Measurements from ENCODE around the gene NEU2. TPM values are rescaled to one million over a fixed set of nuclear protein-coding genes. Genes with fewer than 3 reads are reported as not detected.

NEU2 gene
- total RNA-seq, 1 experiment from 2014 or later, result not detected

DNA sequence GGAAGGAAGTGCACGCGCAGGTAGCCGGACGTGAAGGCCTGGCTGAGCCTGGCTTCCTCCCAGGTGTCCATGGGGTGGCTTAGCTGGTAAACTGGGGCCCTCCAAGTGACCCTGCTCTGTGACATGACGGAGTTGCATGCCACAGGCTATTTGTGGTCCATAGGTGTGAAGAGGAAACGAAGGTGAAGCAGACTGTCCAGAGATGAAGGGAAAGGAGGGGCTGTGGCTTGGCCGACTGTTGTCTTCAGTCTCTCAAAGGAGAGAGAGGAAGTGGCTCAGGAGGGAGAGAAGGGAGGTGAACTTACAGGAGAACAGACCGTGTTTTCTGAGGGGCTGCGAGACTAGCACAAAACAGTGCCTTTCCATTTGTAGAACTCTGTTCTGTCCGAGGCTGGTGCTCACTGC is 47.0 kb downstream of the NEU2 start:
- Mint-ChIP-seq H3K27ac (no peak overlapping the region; a peak in 1 of 7 replicates), H3K4me1 (peaks cover 15 to 17% of the 10 kb centered on the region in 2 experiments), H3K4me3 (no peak overlapping the region), H3K9me3 (no peaks in the 10 kb centered on the region), H3K27me3 (ENCODE audit: low read depth) (peaks cover 2% of the 10 kb centered on the region; the same call in 1 of the 2 replicates), H3K36me3 (ENCODE audit: insufficient read depth in 1 of 3, low read depth in 3 of 3) (no peaks in the 10 kb centered on the region)
- Histone ChIP-seq H4K8ac (replicated peaks; ENCODE audit: insufficient read length, low read depth, low read length) (no peak overlapping the region), H3K18ac (ENCODE audit: insufficient read length, low read depth, low read length) (no peak overlapping the region), H3K27me3 (ENCODE audit: insufficient read depth, low read length) (no peaks in the 10 kb centered on the region), H3K4me1 (ENCODE audit: insufficient read depth, low read length) (peaks cover 4% of the 10 kb centered on the region; the same call in 1 of the 2 replicates), H3K79me1 (ENCODE audit: insufficient read depth, low read depth, low read length, poor library complexity, severe bottlenecking) (no peaks in the 10 kb centered on the region), H4K91ac (ENCODE audit: insufficient read length, low read depth, low read length) (no peak overlapping the region), H2BK5ac (ENCODE audit: insufficient read length, low read length) (no peak overlapping the region), H3K4me2 (ENCODE audit: insufficient read depth, insufficient read length, low read length) (no peak overlapping the region), H2BK15ac (ENCODE audit: low read depth, low read length) (no peak overlapping the region), H2BK12ac (ENCODE audit: insufficient read length, low read depth, low read length) (no peak overlapping the region), H2AFZ (ENCODE audit: low read length) (no peak overlapping the region), H2BK120ac (ENCODE audit: low read depth, low read length, poor library complexity, severe bottlenecking) (no peak overlapping the region), H3K14ac (ENCODE audit: insufficient read depth, low read length) (no peak overlapping the region), H3T11ph (ENCODE audit: low read length) (no peak overlapping the region), H3K23ac (ENCODE audit: insufficient read length, low read depth, low read length) (no peak overlapping the region), H3K4ac (ENCODE audit: low read depth, low read length) (no peak overlapping the region), H3K23me2 (ENCODE audit: insufficient read length, low read depth, low read length, poor library complexity, severe bottlenecking) (no peaks in the 10 kb centered on the region), H3K79me2 (ENCODE audit: insufficient read depth, low read length) (no peaks in the 10 kb centered on the region), H4K5ac (ENCODE audit: insufficient read length, low read depth, low read length) (no peak overlapping the region), H3K27ac (ENCODE audit: insufficient read length, low read depth, low read length) (no peak overlapping the region), H2AK5ac (ENCODE audit: insufficient read length, low read length) (no peak overlapping the region), H4K20me1 (ENCODE audit: control insufficient read depth, insufficient read depth, insufficient read length) (no peaks in the 10 kb centered on the region), H3K9me3 (ENCODE audit: control insufficient read depth, low read depth, low read length) (no peaks in the 10 kb centered on the region), H3K9ac (ENCODE audit: extremely low read depth, insufficient read length, low read length) (no peak overlapping the region), H3K56ac (ENCODE audit: insufficient read length, low read depth, low read length) (no peak overlapping the region), H2BK20ac (ENCODE audit: low read depth, low read length, poor library complexity, severe bottlenecking) (no peak overlapping the region)
- DNase-seq, result no peak
- WGBS (ENCODE audit: extremely low coverage, insufficient read length, low lambda C conversion rate), result no CpG with 5 or more reads among the region's 10 CpGs
- TF ChIP-seq, protein P1, sequence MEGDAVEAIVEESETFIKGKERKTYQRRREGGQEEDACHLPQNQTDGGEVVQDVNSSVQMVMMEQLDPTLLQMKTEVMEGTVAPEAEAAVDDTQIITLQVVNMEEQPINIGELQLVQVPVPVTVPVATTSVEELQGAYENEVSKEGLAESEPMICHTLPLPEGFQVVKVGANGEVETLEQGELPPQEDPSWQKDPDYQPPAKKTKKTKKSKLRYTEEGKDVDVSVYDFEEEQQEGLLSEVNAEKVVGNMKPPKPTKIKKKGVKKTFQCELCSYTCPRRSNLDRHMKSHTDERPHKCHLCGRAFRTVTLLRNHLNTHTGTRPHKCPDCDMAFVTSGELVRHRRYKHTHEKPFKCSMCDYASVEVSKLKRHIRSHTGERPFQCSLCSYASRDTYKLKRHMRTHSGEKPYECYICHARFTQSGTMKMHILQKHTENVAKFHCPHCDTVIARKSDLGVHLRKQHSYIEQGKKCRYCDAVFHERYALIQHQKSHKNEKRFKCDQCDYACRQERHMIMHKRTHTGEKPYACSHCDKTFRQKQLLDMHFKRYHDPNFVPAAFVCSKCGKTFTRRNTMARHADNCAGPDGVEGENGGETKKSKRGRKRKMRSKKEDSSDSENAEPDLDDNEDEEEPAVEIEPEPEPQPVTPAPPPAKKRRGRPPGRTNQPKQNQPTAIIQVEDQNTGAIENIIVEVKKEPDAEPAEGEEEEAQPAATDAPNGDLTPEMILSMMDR (conservative IDR thresholded peaks at IDR 0.05), result no peak

Measured in H9 (cell line).